Astrocyte of the cerebellum (primary cell): ENCODE data around the gene ROCK2.
"Not testable (repeated sequence)": the region's sequence is repeated elsewhere in the genome, so short reads cannot be mapped to it uniquely, and the experiment has no call there.

ENCODE experiments used
- DNase-seq: peaks from one replicate; pipeline ENCODE4 v3.0.0-alpha.2; 2011; ENCODE audit warnings: low read depth
- H3K4me3 ChIP-seq: 2 replicates; pipeline ENCODE4 v1.5.1; 2011; ENCODE audit warnings: mild to moderate bottlenecking, low read depth, low read length, moderate library complexity
- CTCF ChIP-seq: IDR thresholded peaks from 2 replicates; pipeline ENCODE4 v1.5.1; 2012; ENCODE audit warnings: low read length, low read depth, moderate library complexity, mild to moderate bottlenecking; ENCODE audit errors: missing control alignments
- in situ Hi-C: cut with HindIII; loops from 2 replicates; pipeline ENCODE4 v1.10.0; 2017; ENCODE audit warnings: low sequenced_read_pairs

Gene ROCK2

DNA sequence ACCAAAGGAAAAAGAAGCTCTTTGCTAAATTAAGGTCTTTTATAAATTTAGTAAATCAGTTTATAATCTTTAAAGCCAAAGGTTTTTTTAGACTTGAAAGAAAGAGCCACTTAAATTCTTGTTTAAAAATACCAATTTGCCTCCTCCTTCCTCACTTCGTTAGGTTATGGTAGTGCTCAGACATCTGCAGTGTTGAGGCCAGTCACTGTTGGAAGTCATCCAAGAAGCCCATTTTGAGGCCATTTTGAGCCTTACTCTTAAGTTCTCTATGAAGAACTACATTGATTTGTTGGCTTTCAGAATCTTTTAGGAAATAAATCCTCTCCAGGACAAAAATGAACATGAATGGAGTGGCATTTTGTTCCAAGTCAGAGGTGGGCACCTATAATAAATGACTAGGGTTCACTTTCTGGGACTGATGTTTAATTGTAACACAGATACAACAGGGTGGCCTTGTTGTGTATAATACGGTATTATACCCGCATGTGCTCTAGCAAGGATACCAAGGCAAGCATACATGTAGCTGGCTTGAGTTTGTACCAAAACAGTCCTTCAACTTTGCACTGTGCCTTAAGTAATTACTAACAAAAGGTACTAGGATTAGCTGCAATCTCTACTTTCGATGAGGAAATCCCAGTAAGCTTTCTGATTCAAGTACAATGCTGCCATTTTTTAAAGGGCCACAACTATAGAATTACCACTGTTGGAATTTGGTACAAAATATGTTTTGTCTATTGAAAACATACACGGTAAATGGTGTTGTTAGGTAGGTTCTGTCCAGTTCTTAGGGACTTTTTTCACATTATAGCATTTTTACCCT lies 166.4 kb downstream of the ROCK2 start:
- TF ChIP-seq CTCF = no peak
- no peak overlapping the region for H3K4me3 ChIP-seq
- DNase-seq = no peak
- in situ Hi-C loops = no loop called here

- in situ Hi-C loops = no loop called here
- no peak for TF ChIP-seq CTCF
- DNase-seq = peak; percentile 72
- H3K4me3 ChIP-seq = no peak overlapping the region
Observed at GRCh38 chr2:11175293-11175795, 169.1 kb downstream of the ROCK2 start.

DNA sequence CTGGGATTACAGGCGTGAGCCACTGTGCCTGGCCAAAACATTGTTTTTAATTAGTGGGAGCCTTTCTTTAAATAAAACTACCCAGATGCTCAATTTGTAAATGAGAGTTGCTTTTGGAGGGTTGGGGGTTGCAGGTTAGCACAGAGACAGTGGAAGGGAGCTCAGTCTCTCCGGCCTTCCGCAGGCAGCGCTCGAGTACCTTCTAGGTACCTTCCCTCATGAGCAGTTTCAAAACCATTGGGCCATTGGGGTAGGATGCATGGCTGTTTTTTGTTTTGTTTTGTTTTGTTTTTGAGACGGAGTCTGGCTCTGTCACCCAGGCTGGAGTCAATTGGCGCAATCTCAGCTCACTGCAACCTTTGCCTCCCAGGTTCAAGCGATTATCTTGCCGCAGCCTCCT lies 170.2 kb downstream of the ROCK2 start:
- DNase-seq = no peak
- in situ Hi-C loops = no loop called here
- no peak for TF ChIP-seq CTCF
- no peak overlapping the region for H3K4me3 ChIP-seq

- H3K4me3 ChIP-seq = no peak overlapping the region
- in situ Hi-C loops = no loop called here
- no peak for DNase-seq
- TF ChIP-seq CTCF = no peak
Observed at GRCh38 chr2:11169333-11169732, 175.1 kb downstream of the ROCK2 start.

- DNase-seq = peak; percentile 45
- TF ChIP-seq CTCF = no peak
- in situ Hi-C loops = no loop called here
- no peak overlapping the region for H3K4me3 ChIP-seq
Observed at GRCh38 chr2:11168488-11168887, 175.9 kb downstream of the ROCK2 start.

DNA sequence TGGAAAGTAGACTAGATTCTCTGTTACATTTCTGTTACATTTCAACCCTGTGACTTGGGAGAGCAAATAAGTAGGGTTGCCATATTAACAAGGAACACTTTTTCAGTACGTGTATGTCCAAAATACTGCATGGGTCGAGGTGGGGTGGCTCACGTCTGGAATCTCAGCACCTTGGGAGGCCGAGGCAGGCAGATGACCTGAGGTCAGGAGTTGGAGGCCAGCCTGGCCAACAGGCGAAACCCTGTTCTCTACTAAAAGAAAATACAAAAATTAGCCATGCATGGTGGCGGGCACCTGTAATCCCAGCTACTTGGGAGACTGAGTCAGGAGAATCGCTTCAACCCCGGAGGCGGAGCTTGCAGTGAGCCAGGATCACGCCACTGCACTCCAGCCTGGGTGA lies 178.0 kb downstream of the ROCK2 start:
- no peak for DNase-seq
- in situ Hi-C loops = no loop called here
- TF ChIP-seq CTCF = no peak
- no peak overlapping the region for H3K4me3 ChIP-seq

DNA sequence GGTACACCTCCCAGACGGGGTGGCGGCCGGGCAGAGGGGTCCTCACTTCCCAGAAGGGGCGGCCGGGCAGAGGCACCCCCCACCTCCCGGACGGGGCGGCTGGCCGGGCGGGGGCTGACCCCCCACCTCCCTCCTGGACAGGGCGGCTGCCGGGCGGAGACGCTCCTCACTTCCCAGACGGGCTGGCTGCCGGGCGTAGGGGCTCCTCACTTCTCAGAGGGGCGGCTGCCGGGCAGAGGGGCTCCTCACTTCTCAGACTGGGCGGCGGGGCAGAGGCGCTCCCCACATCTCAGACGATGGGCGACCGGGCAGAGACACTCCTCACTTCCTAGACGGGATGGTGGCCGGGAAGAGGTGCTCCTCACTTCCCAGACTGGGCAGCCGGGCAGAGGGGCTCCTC lies 179.4 kb downstream of the ROCK2 start:
- H3K4me3 ChIP-seq, in situ Hi-C loops, DNase-seq: not testable (repeated sequence)
